Stimulated activated naive B cell treated with anti-CD40 and anti-IgM and Interleukin-4, amounts not matched to agents 10 μg/mL and 1 μg/mL and 100 μg/mL, for 72 hours (primary cell): ENCODE results near the gene PHYHD1.

Experiments used
- ATAC-seq, 2 donors: fragments of 150-1000 bp; cut with Tn5 transposase; replicated peaks; 2 replicates each; pipeline ENCODE4 v1.10.0; 2021; ENCODE audit warnings: moderate library complexity in 1 of 2
- DNase-seq: peaks from one replicate; pipeline ENCODE4 v3.0.0; 2021
- H3K27ac Mint-ChIP-seq: one replicate; pipeline ENCODE4 v1.8.0; 2022; ENCODE audit warnings: mild to moderate bottlenecking, mixed read lengths
- H3K27me3 Mint-ChIP-seq, 2 donors: one replicate each; pipeline ENCODE4 v1.8.0; 2022; ENCODE audit warnings: mixed read lengths in 2 of 2
- H3K36me3 Mint-ChIP-seq, 2 donors: one replicate each; pipeline ENCODE4 v1.8.0; 2022; ENCODE audit warnings: mixed read lengths in 2 of 2, mild to moderate bottlenecking in 1 of 2
- H3K4me1 Mint-ChIP-seq, 2 donors: one replicate each; pipeline ENCODE4 v1.8.0; 2022; ENCODE audit warnings: mixed read lengths in 2 of 2, mild to moderate bottlenecking in 1 of 2
- H3K4me3 Mint-ChIP-seq, 2 donors: one replicate each; pipeline ENCODE4 v1.8.0; 2022; ENCODE audit warnings: mild to moderate bottlenecking in 2 of 2, mixed read lengths in 2 of 2, moderate library complexity in 1 of 2
- H3K9me3 Mint-ChIP-seq, 2 donors: one replicate each; pipeline ENCODE4 v1.8.0; 2022; ENCODE audit warnings: mixed read lengths in 2 of 2, mild to moderate bottlenecking in 1 of 2

Gene PHYHD1

DNA sequence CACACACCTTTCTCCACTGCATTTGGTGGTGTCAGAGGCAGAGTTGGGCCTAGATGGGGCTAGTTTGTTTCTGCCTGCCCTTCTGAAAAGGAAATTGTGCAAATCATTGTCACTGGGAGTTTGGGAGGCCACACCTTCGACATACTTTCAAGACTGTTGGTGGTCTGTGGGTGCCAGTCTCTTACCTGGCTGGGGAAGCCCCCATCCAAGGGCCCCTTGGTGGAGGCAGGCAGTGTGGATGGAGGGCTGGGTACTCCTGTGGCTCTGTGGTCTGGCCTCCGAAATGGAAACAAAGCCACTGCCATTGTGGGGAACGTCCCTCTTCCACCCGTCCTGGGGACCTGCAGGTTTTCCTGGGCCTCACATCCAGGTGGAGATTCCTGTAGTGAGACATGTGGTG lies 10.9 kb upstream of the PHYHD1 start:
- H3K27me3 Mint-ChIP-seq = no peaks in the 10 kb centered on the region
- ATAC-seq (no peak), DNase-seq (no peak)
- H3K9me3 Mint-ChIP-seq = no peaks in the 10 kb centered on the region
- no peak overlapping the region for H3K27ac Mint-ChIP-seq
- H3K4me1 Mint-ChIP-seq = peaks cover 6 to 17% of the 10 kb centered on the region in 2 donors
- H3K4me3 Mint-ChIP-seq = no peak overlapping the region
- peaks cover 35 to 39% of the 10 kb centered on the region in 2 donors for H3K36me3 Mint-ChIP-seq

DNA sequence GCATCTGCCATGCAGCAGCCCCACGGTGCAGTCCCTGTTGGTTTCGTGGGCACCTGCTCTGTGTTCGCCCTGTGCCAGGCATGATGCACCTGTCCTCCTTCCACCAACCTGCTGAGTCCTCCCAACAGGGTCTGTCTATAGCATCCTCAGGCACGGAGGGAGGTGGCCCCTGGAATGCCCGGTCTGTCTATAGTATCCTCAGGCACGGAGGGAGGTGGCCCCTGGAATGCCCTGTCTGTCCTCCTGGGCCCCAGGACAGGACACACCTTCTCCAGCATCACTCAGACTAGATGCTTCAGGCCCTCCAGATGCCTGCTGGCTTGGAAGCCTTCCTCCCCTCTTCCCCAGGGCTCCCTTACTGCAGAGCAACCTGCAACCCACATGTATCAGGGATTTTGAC lies 9.9 kb upstream of the PHYHD1 start:
- no peak for DNase-seq
- Mint-ChIP-seq H3K27ac (no peak overlapping the region), H3K36me3 (peaks cover 35 to 44% of the 10 kb centered on the region in 2 donors), H3K9me3 (no peaks in the 10 kb centered on the region), H3K4me3 (no peak overlapping the region), H3K27me3 (no peaks in the 10 kb centered on the region), H3K4me1 (peaks cover 11 to 17% of the 10 kb centered on the region in 2 donors)
- no peak for ATAC-seq

DNA sequence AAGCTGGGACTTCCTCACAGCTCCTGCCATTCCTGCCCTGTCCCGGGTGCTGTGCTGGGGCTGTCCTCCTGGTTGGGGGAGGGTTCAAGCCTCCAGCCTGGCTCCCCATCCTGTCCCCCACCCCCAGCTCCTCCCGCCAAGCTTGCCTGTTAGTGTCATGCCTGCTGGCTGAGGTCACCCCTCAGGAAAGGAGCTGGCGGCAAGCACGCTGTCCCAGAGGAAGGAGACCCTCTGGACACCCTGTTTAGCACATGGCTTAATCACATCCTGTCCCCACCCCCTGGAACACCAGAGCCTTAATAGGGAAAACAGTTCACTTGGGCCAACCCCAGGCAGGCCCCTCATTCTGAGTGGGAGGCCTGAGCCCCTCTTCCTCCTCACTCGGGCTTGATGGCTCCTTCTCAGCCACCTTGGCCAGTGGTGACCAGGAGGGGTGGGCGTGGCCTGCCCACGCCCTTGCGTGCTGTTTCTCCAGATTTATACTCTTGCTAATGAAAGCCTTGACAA lies 9.2 kb upstream of the PHYHD1 start:
- no peak overlapping the region for H3K27ac Mint-ChIP-seq
- no peak overlapping the region for H3K4me3 Mint-ChIP-seq
- peaks cover 11 to 15% of the 10 kb centered on the region in 2 donors for H3K4me1 Mint-ChIP-seq
- no peaks in the 10 kb centered on the region for H3K27me3 Mint-ChIP-seq
- no peaks in the 10 kb centered on the region for H3K9me3 Mint-ChIP-seq
- ATAC-seq (no peak), DNase-seq (no peak)
- peaks cover 33 to 45% of the 10 kb centered on the region in 2 donors for H3K36me3 Mint-ChIP-seq

DNA sequence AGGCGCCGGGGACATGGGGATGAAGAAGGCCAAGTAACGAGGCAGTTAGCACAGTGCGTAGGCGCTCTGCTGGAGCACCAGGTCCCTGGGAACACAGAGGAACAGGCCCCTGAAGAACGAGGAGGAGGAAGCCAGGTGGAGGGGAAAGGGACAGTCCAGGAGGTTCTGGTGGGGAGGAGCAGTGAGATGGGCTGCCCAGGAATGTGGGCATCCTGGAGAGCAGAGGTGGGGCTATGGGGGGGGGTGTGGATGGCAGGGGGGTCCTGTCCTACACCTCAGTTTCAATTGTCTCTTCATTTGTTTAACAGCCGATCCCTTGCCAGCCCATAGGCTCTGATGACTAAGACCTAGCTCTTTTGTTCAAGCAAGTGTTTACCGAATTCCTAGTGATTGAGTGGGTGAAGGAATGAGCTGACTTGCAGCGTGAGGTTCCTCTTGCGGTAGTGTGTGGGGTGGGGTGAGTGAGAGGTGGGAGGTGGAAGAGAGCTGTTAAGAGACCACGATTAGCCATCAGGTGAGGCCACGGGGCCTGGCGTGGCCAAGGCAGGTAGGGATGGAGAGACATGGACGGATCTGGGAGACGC lies 8.4 kb upstream of the PHYHD1 start:
- Mint-ChIP-seq H3K36me3 (peaks cover 35 to 49% of the 10 kb centered on the region in 2 donors), H3K27ac (no peak overlapping the region), H3K27me3 (no peaks in the 10 kb centered on the region), H3K9me3 (no peaks in the 10 kb centered on the region), H3K4me1 (peaks cover 11 to 14% of the 10 kb centered on the region in 2 donors), H3K4me3 (no peak overlapping the region)
- no peak for DNase-seq
- no peak for ATAC-seq

DNA sequence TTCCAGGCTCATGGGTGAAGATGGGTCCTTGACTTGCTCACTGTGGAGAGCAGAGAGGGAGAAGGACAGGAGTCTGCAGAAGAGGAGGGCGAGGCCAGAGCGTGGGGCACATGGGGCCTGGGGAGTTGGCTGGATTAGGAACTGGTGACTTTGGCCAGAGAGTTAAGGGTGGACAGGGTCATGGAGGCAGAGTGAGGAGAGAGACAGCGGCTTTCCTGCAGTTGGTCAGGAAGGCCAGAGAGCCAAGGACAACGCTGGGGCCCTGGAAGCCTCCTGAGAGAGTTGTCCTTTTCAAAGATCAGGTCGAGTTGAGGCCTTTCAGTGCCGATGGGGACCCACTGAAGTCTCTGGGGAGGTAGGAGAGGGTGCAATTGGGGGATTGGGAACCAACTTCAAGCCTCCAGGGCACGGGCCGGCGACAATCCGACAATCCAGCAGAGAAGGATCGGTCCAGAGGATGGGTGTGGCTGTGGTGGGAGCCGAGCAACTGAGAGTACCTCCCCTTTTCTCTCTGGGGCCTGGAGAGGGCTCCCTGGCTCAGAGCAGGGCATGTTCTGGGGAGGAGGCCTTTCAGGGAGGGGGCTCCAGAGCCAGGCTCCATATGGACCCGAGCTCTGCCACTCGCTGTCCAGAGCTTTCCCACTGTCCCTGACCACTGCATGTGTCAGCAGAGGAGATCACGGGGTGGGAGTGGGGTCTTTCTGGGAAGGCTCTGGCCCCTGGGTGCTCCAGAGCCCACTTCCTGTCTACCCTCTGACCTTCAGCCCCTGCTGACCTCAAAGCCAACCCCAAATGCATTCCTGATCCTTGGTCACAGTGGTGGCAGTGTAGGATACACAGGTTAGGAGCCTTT lies 7.5 kb upstream of the PHYHD1 start:
- Mint-ChIP-seq H3K9me3 (no peaks in the 10 kb centered on the region), H3K27ac (peak overlapping the region; percentile 14), H3K4me1 (peaks cover 11 to 12% of the 10 kb centered on the region in 2 donors), H3K4me3 (no peak overlapping the region), H3K36me3 (peaks cover 36 to 48% of the 10 kb centered on the region in 2 donors), H3K27me3 (no peaks in the 10 kb centered on the region)
- DNase-seq (no peak), ATAC-seq (no peak)

DNA sequence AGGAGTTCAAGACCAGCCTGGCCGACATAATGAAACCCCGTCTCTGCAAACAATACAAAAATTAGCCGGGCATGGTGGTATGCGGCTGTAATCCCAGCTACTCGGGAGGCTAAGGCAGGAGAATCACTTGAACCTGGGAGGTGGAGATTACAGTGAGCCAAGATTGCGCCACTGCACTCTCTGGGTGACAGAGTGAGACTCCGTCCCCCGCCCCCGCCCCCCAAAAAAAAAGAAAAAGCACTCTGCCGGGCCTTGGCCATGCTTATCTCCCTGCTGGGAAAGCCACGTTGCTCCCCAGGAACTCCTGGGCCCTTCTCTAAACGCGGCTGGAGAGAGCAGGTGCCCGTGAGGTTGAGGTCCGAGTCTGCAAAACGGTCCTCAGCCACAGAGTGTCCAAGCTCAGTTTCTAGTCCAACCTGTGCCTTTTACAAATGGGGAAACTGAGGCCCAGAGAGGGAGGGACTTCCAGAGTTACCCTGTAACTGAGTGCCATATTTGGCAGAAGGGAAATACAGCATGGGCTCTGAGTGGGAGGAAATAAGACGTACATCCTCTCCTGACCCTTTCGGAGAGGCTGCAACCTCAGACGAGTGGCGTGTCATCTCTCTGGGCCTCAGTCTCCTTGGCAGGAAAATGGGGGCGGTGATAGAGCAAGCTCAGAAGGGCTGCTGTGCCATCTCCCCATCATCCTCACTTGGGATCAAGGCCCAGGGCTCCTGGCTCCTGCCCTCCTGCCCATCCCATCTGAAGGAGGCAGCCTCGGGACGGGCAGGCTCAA lies 6.6 kb upstream of the PHYHD1 start:
- peaks cover 28 to 43% of the 10 kb centered on the region in 2 donors for H3K36me3 Mint-ChIP-seq
- no peak overlapping the region for H3K4me3 Mint-ChIP-seq
- peaks cover 9 to 11% of the 10 kb centered on the region in 2 donors for H3K4me1 Mint-ChIP-seq
- no peak overlapping the region for H3K27ac Mint-ChIP-seq
- H3K9me3 Mint-ChIP-seq = no peaks in the 10 kb centered on the region
- H3K27me3 Mint-ChIP-seq = no peaks in the 10 kb centered on the region
- no peak for ATAC-seq
- no peak for DNase-seq

DNA sequence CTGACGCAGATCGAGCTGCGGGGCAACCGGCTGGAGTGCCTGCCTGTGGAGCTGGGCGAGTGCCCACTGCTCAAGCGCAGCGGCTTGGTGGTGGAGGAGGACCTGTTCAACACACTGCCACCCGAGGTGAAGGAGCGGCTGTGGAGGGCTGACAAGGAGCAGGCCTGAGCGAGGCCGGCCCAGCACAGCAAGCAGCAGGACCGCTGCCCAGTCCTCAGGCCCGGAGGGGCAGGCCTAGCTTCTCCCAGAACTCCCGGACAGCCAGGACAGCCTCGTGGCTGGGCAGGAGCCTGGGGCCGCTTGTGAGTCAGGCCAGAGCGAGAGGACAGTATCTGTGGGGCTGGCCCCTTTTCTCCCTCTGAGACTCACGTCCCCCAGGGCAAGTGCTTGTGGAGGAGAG lies 4.6 kb upstream of the PHYHD1 start:
- DNase-seq (no peak), ATAC-seq (no peak)
- Mint-ChIP-seq H3K4me3 (no peak overlapping the region), H3K27ac (no peak overlapping the region), H3K36me3 (peaks cover 20 to 36% of the 10 kb centered on the region in 2 donors), H3K27me3 (no peaks in the 10 kb centered on the region), H3K4me1 (peaks cover 7 to 16% of the 10 kb centered on the region in 2 donors), H3K9me3 (no peaks in the 10 kb centered on the region)

DNA sequence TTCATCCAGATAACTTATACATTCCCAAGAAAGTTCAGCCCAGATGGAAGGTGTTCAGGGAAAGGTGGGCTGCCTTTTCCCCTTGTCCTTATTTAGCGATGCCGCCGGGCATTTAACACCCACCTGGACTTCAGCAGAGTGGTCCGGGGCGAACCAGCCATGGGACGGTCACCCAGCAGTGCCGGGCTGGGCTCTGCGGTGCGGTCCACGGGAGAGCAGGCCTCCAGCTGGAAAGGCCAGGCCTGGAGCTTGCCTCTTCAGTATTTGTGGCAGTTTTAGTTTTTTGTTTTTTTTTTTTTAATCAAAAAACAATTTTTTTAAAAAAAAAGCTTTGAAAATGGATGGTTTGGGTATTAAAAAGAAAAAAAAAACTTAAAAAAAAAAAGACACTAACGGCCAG lies 4.0 kb upstream of the PHYHD1 start:
- DNase-seq (no peak), ATAC-seq (no peak)
- Mint-ChIP-seq H3K36me3 (peaks cover 20 to 36% of the 10 kb centered on the region in 2 donors), H3K27me3 (no peaks in the 10 kb centered on the region), H3K9me3 (no peaks in the 10 kb centered on the region), H3K27ac (peak overlapping the region; percentile 71), H3K4me3 (no peak overlapping the region), H3K4me1 (peaks cover 7 to 16% of the 10 kb centered on the region in 2 donors)

DNA sequence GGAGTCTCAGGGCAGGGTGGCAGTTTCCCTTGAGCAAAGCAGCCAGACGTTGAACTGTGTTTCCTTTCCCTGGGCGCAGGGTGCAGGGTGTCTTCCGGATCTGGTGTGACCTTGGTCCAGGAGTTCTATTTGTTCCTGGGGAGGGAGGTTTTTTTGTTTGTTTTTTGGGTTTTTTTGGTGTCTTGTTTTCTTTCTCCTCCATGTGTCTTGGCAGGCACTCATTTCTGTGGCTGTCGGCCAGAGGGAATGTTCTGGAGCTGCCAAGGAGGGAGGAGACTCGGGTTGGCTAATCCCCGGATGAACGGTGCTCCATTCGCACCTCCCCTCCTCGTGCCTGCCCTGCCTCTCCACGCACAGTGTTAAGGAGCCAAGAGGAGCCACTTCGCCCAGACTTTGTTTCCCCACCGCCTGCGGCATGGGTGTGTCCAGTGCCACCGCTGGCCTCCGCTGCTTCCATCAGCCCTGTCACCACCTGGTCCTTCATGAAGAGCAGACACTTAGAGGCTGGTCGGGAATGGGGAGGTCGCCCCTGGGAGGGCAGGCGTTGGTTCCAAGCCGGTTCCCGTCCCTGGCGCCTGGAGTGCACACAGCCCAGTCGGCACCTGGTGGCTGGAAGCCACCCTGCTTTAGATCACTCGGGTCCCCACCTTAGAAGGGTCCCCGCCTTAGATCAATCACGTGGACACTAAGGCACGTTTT lies 3.5 kb upstream of the PHYHD1 start:
- DNase-seq (no peak), ATAC-seq (no peak)
- no peak overlapping the region for H3K4me3 Mint-ChIP-seq
- no peaks in the 10 kb centered on the region for H3K9me3 Mint-ChIP-seq
- H3K27ac Mint-ChIP-seq = peak overlapping the region; percentile 71
- no peaks in the 10 kb centered on the region for H3K27me3 Mint-ChIP-seq
- peaks cover 19 to 36% of the 10 kb centered on the region in 2 donors for H3K36me3 Mint-ChIP-seq
- peaks cover 7 to 11% of the 10 kb centered on the region in 2 donors for H3K4me1 Mint-ChIP-seq

DNA sequence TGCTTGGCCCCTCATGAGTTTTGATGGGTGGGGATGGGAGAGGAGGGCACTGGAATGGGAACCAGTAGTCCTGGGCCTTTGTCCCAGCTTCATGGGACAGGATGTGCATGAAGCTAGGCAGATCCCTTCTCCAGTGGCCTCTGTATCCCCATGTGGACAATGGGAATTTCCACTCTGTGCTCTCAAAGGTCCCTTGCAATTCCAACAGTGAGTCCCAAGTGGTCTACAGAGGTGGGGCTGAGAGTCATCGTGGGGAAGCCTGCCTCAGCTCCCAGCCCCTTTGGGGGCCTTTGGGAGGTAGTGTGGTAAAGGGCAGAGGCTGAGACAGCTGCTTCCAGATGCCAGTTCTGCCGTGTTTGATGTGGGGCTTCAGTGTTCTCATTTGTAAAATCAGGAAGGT lies 1.9 kb upstream of the PHYHD1 start:
- H3K27me3 Mint-ChIP-seq = no peaks in the 10 kb centered on the region
- peak overlapping the region; percentile 9 for H3K27ac Mint-ChIP-seq
- peaks cover 0 to 10% of the 10 kb centered on the region in 2 donors for H3K4me1 Mint-ChIP-seq
- H3K36me3 Mint-ChIP-seq = peaks cover 13 to 27% of the 10 kb centered on the region in 2 donors
- DNase-seq = no peak
- H3K9me3 Mint-ChIP-seq = no peaks in the 10 kb centered on the region
- no peak for ATAC-seq
- H3K4me3 Mint-ChIP-seq = no peak overlapping the region

DNA sequence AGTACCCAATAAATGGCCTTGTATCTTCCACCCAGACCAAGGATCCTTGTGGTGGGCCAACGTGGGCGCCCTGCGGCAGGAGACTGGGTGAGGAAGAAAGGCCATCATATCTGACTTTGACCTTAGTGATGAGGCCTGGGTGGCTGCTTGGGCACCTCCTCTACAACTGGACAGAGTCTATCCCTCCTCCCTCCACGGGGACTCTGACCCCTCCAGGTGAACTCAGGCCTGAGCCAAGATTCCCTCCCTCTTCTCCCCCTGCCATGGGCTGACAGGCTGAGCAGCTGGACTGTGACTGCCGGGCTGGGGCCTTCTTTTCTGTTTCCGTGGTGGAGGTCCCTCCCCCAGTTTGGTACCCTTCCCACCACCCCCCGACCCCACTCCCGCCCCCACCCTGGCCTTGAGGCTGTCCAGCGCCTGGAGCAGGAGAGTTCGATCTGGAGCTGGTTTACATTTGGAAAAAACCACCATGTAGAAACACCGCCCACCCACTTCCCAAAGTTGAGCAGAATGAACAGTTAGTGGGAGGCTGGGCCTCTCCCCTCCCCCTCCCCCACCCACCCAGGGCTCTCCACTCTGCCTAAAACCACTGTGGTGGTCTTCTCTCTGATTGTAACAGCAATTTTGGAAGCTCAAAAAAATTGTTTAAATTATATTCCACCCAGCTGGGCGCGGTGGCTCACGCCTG lies 1.2 kb upstream of the PHYHD1 start:
- Mint-ChIP-seq H3K36me3 (peaks cover 13 to 27% of the 10 kb centered on the region in 2 donors), H3K27ac (peak overlapping the region; percentile 9), H3K4me3 (no peak overlapping the region), H3K4me1 (peaks cover 0 to 10% of the 10 kb centered on the region in 2 donors), H3K9me3 (no peaks in the 10 kb centered on the region), H3K27me3 (no peaks in the 10 kb centered on the region)
- ATAC-seq (no peak), DNase-seq (no peak)

DNA sequence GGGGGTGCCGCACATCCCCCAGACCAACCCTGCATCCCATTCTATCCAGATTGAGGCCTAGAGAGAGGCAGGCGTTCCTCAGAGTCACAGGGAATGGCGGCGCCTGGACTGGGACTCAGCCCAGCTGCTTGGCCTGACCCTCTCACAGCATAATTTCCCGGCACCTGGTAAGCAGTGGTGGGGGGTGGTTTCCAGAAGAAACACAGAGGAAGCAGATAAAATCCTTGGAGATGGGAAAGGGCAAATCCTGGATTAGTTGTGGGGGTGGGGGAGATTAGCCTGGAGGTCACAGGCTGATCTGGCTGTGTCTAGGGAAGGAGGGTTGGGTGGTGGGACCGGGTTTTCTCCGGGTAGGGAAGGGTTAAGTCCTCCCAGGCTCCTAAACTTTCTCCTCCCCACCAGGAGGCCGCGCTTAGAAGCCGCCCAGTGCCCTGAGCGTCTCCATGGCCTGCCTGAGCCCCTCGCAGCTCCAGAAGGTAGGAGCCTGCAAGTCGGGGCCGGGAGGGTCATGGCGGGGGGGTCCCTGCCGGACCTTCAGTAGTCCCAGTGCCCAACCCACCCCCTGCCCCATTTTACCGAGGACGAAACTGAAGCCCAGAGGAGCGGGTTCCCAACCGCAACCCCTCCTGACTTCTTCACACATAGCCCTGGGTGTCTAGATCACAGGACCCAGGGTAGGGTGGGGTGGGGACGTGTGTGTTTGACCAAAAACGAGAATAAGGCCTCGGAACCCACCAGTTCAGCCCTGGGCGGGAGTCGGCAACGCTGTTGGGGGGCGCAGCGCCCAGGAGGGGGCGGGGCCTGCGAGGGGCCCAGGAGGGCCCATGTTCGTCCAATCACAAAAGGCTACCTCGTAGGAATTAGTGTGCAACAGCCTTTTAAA lies 1.3 kb downstream of the PHYHD1 start:
- Mint-ChIP-seq H3K4me3 (peak overlapping the region in 1 of 2 donors; percentile 25), H3K27ac (no peak overlapping the region), H3K4me1 (peaks cover 3 to 5% of the 10 kb centered on the region in 2 donors), H3K9me3 (no peaks in the 10 kb centered on the region), H3K36me3 (peaks cover 11 to 16% of the 10 kb centered on the region in 2 donors), H3K27me3 (no peaks in the 10 kb centered on the region)
- DNase-seq (no peak), ATAC-seq (peak; percentile 33 to 46)

DNA sequence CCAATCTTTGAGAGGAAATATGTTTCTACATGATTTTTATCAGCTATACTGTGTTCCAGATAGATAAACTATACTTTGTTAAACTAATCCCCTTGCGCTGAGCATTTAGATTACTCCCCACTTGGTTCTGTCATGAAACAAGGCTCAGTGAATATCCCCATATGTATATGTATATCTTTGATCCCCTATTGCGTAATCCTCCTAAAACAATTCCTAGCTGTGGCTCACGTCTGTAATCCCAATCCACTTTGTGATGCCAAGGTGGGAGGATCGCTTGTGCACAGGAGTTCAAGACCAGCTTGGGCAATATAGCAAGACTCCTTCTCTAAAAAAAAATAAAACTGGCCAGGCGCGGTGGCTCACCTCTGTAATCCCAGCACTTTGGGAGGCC lies 2.7 kb downstream of the PHYHD1 start:
- Mint-ChIP-seq H3K27me3 (no peaks in the 10 kb centered on the region), H3K4me1 (peaks cover 6 to 11% of the 10 kb centered on the region in 2 donors), H3K9me3 (no peaks in the 10 kb centered on the region), H3K27ac (no peak overlapping the region), H3K4me3 (no peak overlapping the region), H3K36me3 (peaks cover 0 to 5% of the 10 kb centered on the region in 2 donors)
- no peak for DNase-seq
- no peak for ATAC-seq
